GM23338 (cell line): Measurements from ENCODE around the gene MXRA7. TPM values are rescaled to one million over a fixed set of nuclear protein-coding genes. Genes with fewer than 3 reads are reported as not detected.

Experiments used
- ATAC-seq: fragments of 200-7000 bp; cut with Tn5 transposase; 3 replicates; pipeline ENCODE4 v1.9.1; 2020
- DNase-seq: peaks from one replicate; pipeline ENCODE4 v3.0.0-alpha.2; 2015; ENCODE audit warnings: low spot score
- H2AFZ ChIP-seq: fragments of 200-600 bp; sonication (generic); 2 replicates; pipeline ENCODE4 v1.8.0; 2016; ENCODE audit warnings: antibody characterized with exemption, mild to moderate bottlenecking, moderate library complexity
- H3F3A ChIP-seq: fragments of 200-600 bp; sonication (generic); replicated peaks from 2 replicates; pipeline ENCODE4 v1.8.0; 2017; ENCODE audit warnings: antibody characterized with exemption, mixed run types, low read depth
- H3K27ac ChIP-seq: fragments of 200-600 bp; sonication (generic); 2 replicates; pipeline ENCODE4 v1.6.1; 2016; ENCODE audit warnings: low read depth
- H3K27me3 ChIP-seq: fragments of 200-600 bp; sonication (generic); 2 replicates; pipeline ENCODE4 v1.8.0; 2016; ENCODE audit warnings: mild to moderate bottlenecking, mixed run types, moderate library complexity; ENCODE audit not compliant: insufficient read depth
- H3K36me3 ChIP-seq: fragments of 200-600 bp; sonication (generic); 2 replicates; pipeline ENCODE4 v1.8.0; 2016; ENCODE audit warnings: mild to moderate bottlenecking; ENCODE audit not compliant: insufficient read depth
- H3K4me1 ChIP-seq: fragments of 200-600 bp; sonication (generic); 2 replicates; pipeline ENCODE4 v1.8.0; 2016; ENCODE audit warnings: mild to moderate bottlenecking, moderate library complexity; ENCODE audit not compliant: insufficient read depth
- H3K4me2 ChIP-seq: fragments of 200-600 bp; sonication (generic); 2 replicates; pipeline ENCODE4 v1.7.1; 2017; ENCODE audit warnings: mixed run types
- H3K4me3 ChIP-seq: fragments of 200-600 bp; sonication (generic); 2 replicates; pipeline ENCODE4 v1.6.1; 2016; ENCODE audit warnings: mixed run types
- H3K79me2 ChIP-seq: fragments of 200-600 bp; sonication (generic); replicated peaks from 2 replicates; pipeline ENCODE4 v1.8.0; 2017; ENCODE audit warnings: mild to moderate bottlenecking; ENCODE audit not compliant: insufficient read depth
- H3K9me2 ChIP-seq: fragments of 200-600 bp; sonication (generic); 2 replicates; pipeline ENCODE4 v1.8.0; 2017; ENCODE audit not compliant: insufficient read depth
- H4K20me1 ChIP-seq: fragments of 200-600 bp; sonication (generic); replicated peaks from 2 replicates; pipeline ENCODE4 v1.8.0; 2017; ENCODE audit warnings: mild to moderate bottlenecking; ENCODE audit not compliant: insufficient read depth
- H3K27ac Mint-ChIP-seq: 2 replicates; pipeline ENCODE4 v1.8.0; 2020; ENCODE audit warnings: inconsistent platforms, mild to moderate bottlenecking, moderate library complexity, mixed read lengths
- H3K27me3 Mint-ChIP-seq: 3 replicates; pipeline ENCODE4 v1.8.0; 2022; ENCODE audit warnings: low read depth, mild to moderate bottlenecking, moderate library complexity, mixed read lengths, inconsistent platforms; ENCODE audit not compliant: insufficient read depth, poor library complexity
- H3K36me3 Mint-ChIP-seq: 3 replicates; pipeline ENCODE4 v1.8.0; 2021; ENCODE audit warnings: low read depth, mild to moderate bottlenecking, inconsistent platforms, moderate library complexity, mixed read lengths
- H3K4me1 Mint-ChIP-seq: 3 replicates; pipeline ENCODE4 v1.8.0; 2020; ENCODE audit warnings: mild to moderate bottlenecking, inconsistent platforms, mixed read lengths
- H3K4me3 Mint-ChIP-seq: 3 replicates; pipeline ENCODE4 v1.8.0; 2021; ENCODE audit warnings: moderate library complexity, mild to moderate bottlenecking, inconsistent platforms, mixed read lengths
- H3K9me3 Mint-ChIP-seq: 3 replicates; pipeline ENCODE4 v1.8.0; 2020; ENCODE audit warnings: moderate library complexity, mild to moderate bottlenecking, inconsistent platforms, mixed read lengths
- CREB1 ChIP-seq: fragments of 250-450 bp; sonication (Bioruptor Pico); IDR thresholded peaks from 2 replicates; pipeline ENCODE4 v1.5.0; 2020; ENCODE audit warnings: low read depth, mild to moderate bottlenecking, moderate library complexity
- CTCF ChIP-seq, 2 experiments: fragments of 200-600 bp in 1 of 2; sonication (generic) in 1 of 2; conservative IDR thresholded peaks; 2 replicates each; pipeline versions ENCODE4 v1.5.1 to v1.6.1; 2016 to 2017; ENCODE audit warnings: antibody characterized with exemption in 2 of 2, low read depth in 2 of 2, mild to moderate bottlenecking in 2 of 2, moderate library complexity in 1 of 2
- EZH2 ChIP-seq: fragments of 200-600 bp; sonication (generic); IDR thresholded peaks from one replicate; pipeline ENCODE4 v1.8.0; 2017; ENCODE audit warnings: antibody characterized with exemption, mild to moderate bottlenecking, low read depth; ENCODE audit not compliant: unreplicated experiment
- EZH2phosphoT487 ChIP-seq: fragments of 200-600 bp; sonication (generic); IDR thresholded peaks from one replicate; pipeline ENCODE4 v1.8.1; 2018; ENCODE audit warnings: antibody characterized with exemption; ENCODE audit not compliant: unreplicated experiment
- JUNB ChIP-seq: IDR thresholded peaks from one replicate; pipeline ENCODE4 v1.6.1; 2016; ENCODE audit warnings: antibody characterized with exemption; ENCODE audit not compliant: unreplicated experiment
- NANOG ChIP-seq: IDR thresholded peaks from 2 replicates; pipeline ENCODE4 v1.6.1; 2016; ENCODE audit warnings: antibody characterized with exemption, borderline replicate concordance
- POLR2AphosphoS5 ChIP-seq: IDR thresholded peaks from 2 replicates; pipeline ENCODE4 v1.6.1; 2016; ENCODE audit warnings: antibody characterized with exemption, low read depth
- STAT1 ChIP-seq: IDR thresholded peaks from one replicate; pipeline ENCODE4 v1.6.1; 2016; ENCODE audit warnings: antibody characterized with exemption; ENCODE audit not compliant: unreplicated experiment
- ZNF114 ChIP-seq: fragments of 250-450 bp; sonication (Bioruptor Pico); IDR thresholded peaks from 2 replicates; pipeline ENCODE4 v1.5.0; 2020; ENCODE audit warnings: mild to moderate bottlenecking, moderate library complexity
- ZNF331 ChIP-seq: fragments of 250-450 bp; sonication (Bioruptor Pico); IDR thresholded peaks from 2 replicates; pipeline ENCODE4 v1.5.0; 2020; ENCODE audit warnings: low read depth, mild to moderate bottlenecking, moderate library complexity
- ZNF462 ChIP-seq: fragments of 250-450 bp; sonication (Bioruptor Pico); IDR thresholded peaks from 2 replicates; pipeline ENCODE4 v1.5.0; 2020; ENCODE audit warnings: mild to moderate bottlenecking, moderate library complexity
- polyA plus RNA-seq: library from polyadenylated mRNA; unstranded; fragments of >200 nt; fragmentation: Nextera tagmentation; extraction: Ambion mirVana; gene quantifications from 2 replicates; pipeline ENCODE4 v1.2.1, GENCODE V29; 2016
- total RNA-seq: library from RNA; depleted of rRNA; stranded (reverse); fragments of >200 nt; shearing (Covaris generic); gene quantifications from 2 replicates; pipeline ENCODE4 v1.2.3, GENCODE V29; 2014
- TF ChIP-seq, protein P1 (sequence below): IDR thresholded peaks from one replicate; pipeline ENCODE4 v1.6.1; 2018; ENCODE audit warnings: antibody characterized with exemption; ENCODE audit not compliant: unreplicated experiment
- TF ChIP-seq, protein P2 (sequence below): IDR thresholded peaks from 2 replicates; pipeline ENCODE4 v1.6.1; 2016; ENCODE audit warnings: antibody characterized with exemption

Gene MXRA7
- total and polyA plus RNA-seq, 2 experiments from 2014 or later, result 12.1 to 46.6 TPM

DNA sequence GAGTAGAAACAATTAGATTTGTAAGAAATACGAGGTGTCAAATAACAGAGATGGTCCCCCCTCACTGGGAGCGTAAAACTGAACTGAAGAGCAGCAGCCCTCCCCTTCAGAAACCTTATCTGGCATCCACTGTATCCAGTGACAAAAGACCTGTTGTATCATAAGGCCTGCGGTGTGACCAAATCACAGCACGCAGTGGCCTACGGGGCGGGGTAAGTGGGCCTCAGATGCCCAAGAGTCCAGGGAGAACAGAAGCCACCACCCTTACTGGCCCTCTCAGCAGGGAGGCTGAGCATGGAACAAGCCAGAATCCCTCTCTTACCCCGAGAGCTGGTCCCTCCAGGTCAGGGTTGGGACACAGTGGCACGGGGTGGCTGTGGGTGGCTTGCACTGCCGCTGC is 10.2 kb upstream of the MXRA7 start:
- Mint-ChIP-seq H3K4me1 (peaks cover 5% of the 10 kb centered on the region; the same call in 2 of the 3 replicates), H3K9me3 (no peaks in the 10 kb centered on the region), H3K4me3 (no peak overlapping the region; the same call in 2 of the 3 replicates), H3K27ac (no peak overlapping the region), H3K27me3 (peaks cover 3% of the 10 kb centered on the region), H3K36me3 (peaks cover 80% of the 10 kb centered on the region)
- H2AFZ ChIP-seq, result no peak overlapping the region
- no peaks in the 10 kb centered on the region for H3K27me3 ChIP-seq
- H3K27ac ChIP-seq, result no peak overlapping the region
- ATAC-seq (no peak), DNase-seq (no peak)
- peaks cover 6% of the 10 kb centered on the region; the same call in 1 of the 2 replicates for H3K4me1 ChIP-seq
- H3K79me2 ChIP-seq, result peaks cover 23% of the 10 kb centered on the region
- H4K20me1 ChIP-seq, result peaks cover 11% of the 10 kb centered on the region; the same call in 1 of the 2 replicates
- no peak for TF ChIP-seq EZH2phosphoT487
- no peak for TF ChIP-seq JUNB
- no peak for TF ChIP-seq POLR2AphosphoS5
- TF ChIP-seq ZNF114, result no peak
- no peak for TF ChIP-seq NANOG
- no peak for TF ChIP-seq CREB1
- no peak for TF ChIP-seq ZNF331 (CRISPR knock-in tag)
- TF ChIP-seq STAT1, result no peak
- TF ChIP-seq, protein P1, sequence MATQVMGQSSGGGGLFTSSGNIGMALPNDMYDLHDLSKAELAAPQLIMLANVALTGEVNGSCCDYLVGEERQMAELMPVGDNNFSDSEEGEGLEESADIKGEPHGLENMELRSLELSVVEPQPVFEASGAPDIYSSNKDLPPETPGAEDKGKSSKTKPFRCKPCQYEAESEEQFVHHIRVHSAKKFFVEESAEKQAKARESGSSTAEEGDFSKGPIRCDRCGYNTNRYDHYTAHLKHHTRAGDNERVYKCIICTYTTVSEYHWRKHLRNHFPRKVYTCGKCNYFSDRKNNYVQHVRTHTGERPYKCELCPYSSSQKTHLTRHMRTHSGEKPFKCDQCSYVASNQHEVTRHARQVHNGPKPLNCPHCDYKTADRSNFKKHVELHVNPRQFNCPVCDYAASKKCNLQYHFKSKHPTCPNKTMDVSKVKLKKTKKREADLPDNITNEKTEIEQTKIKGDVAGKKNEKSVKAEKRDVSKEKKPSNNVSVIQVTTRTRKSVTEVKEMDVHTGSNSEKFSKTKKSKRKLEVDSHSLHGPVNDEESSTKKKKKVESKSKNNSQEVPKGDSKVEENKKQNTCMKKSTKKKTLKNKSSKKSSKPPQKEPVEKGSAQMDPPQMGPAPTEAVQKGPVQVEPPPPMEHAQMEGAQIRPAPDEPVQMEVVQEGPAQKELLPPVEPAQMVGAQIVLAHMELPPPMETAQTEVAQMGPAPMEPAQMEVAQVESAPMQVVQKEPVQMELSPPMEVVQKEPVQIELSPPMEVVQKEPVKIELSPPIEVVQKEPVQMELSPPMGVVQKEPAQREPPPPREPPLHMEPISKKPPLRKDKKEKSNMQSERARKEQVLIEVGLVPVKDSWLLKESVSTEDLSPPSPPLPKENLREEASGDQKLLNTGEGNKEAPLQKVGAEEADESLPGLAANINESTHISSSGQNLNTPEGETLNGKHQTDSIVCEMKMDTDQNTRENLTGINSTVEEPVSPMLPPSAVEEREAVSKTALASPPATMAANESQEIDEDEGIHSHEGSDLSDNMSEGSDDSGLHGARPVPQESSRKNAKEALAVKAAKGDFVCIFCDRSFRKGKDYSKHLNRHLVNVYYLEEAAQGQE, result no peak
- no peak for TF ChIP-seq ZNF462 (CRISPR knock-in tag)
- no peak for TF ChIP-seq EZH2
- no peak for TF ChIP-seq CTCF (conservative IDR thresholded peaks at IDR 0.05; ENCODE audit: low read depth in 2 of 2)
- TF ChIP-seq, protein P2, sequence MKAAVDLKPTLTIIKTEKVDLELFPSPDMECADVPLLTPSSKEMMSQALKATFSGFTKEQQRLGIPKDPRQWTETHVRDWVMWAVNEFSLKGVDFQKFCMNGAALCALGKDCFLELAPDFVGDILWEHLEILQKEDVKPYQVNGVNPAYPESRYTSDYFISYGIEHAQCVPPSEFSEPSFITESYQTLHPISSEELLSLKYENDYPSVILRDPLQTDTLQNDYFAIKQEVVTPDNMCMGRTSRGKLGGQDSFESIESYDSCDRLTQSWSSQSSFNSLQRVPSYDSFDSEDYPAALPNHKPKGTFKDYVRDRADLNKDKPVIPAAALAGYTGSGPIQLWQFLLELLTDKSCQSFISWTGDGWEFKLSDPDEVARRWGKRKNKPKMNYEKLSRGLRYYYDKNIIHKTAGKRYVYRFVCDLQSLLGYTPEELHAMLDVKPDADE, result no peak
- no peak overlapping the region for H3K4me3 ChIP-seq
- no peak overlapping the region for H3K4me2 ChIP-seq
- 0 out of 2 replicates have a peak, but pooled peaks cover under 1% of the 10 kb centered on the region for H3F3A ChIP-seq
- no peaks in the 10 kb centered on the region for H3K9me2 ChIP-seq
- peaks cover 43% of the 10 kb centered on the region for H3K36me3 ChIP-seq
